ENCODE measurements around the gene INSL6.
"Not testable (repeated sequence)": the region's sequence is repeated elsewhere in the genome, so short reads cannot be mapped to it uniquely, and the experiment has no call there.

INSL6 gene, protein sequence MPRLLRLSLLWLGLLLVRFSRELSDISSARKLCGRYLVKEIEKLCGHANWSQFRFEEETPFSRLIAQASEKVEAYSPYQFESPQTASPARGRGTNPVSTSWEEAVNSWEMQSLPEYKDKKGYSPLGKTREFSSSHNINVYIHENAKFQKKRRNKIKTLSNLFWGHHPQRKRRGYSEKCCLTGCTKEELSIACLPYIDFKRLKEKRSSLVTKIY

DNA sequence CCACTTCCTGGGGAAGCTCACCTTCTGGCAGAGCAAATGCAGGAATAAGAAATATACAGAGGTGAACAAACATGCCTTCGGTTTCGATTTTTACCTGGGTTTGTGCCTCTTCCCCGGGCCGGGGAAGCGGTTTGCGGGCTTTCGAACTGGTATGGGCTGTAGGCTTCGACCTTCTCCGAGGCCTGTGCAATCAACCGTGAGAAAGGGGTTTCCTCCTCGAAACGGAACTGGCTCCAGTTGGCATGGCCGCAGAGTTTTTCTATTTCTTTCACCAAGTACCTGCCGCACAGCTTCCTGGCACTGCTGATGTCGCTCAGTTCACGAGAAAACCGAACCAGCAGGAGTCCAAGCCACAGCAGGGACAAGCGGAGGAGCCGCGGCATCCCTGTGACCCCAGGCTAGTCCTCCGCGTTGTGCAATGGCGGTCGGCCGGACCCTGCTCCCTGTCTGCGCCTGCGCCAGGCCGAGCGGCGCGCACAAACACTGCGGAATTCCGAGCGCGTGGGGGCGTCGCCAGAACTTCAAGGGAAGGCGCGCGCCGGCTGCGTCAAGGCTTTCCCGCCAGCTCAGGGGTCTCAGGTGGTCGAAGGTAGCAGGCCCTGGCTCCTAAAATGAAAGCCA, at the start of gene INSL6:
Gene INSL6, minus strand, starts transcription at position 420 of the 621 bp plus-strand sequence. Its CDS starts 37 bp downstream, at position 383.
- no peak for DNase-seq (ENCODE audit: low read depth)

DNA sequence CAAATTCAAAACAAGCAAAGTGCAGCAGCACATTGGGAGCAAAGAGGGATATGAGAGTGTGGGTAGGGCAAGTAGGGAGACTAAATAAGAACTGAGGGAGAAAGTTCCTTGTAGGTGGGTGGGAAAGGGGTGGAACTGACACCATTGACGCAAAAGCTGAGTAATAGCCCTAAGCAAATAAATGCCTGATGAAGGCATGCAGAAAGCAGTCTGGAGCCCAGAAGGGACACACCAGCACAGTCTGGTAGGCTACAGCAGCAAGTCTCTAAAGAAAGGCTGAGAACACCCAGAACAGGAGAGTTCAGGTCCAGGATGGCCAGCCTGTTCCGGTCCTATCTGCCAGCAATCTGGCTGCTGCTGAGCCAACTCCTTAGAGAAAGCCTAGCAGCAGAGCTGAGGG, 45.8 kb upstream of the INSL6 start, which contains the start of gene INSL4:
Gene INSL4, plus strand, starts transcription at position 208 of the 400 bp plus-strand sequence. Its CDS starts 105 bp downstream, at position 313.
- no peak for DNase-seq (ENCODE audit: low read depth)

DNA sequence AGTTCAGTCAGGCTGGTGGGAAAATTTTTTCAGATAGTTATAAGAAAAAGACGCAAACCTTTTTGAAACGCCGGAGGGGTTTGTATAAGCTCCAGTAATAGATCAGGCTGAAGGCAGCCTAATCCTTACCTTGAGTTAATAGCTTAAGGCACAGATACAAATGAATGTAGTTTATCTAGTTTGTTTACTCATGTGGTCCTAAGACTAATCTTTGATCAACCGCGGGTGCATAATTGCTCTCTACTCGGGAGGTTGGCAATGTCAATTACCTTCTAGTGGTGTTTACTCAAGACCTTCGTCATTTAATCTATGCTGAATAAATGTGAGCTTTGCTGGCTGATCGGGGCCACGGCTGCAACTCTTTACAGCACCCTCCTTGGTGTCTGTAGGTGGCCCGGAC, 45.1 kb upstream of the INSL6 start:
- DNase-seq (ENCODE audit: low read depth), result no peak

DNA sequence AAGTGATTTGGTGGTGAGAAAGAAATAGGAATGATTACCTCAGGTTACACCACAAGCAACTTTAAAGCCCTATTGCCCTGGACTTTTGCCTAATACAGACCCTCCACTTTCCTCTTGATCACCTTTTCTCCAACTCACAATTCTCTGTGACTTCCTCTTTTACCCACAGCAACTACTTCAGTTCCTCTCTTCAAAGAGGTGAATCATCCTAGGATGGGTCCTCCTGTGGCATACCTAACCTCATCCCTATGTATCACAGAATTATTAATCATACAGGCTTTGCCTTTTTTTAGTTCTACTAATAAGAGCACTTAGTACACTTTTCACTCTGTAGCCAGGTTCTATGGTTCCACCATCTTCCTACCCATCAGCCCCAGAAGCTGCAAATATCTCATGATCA, 19.6 kb upstream of the INSL6 start:
- no peak for DNase-seq (ENCODE audit: low read depth)

DNA sequence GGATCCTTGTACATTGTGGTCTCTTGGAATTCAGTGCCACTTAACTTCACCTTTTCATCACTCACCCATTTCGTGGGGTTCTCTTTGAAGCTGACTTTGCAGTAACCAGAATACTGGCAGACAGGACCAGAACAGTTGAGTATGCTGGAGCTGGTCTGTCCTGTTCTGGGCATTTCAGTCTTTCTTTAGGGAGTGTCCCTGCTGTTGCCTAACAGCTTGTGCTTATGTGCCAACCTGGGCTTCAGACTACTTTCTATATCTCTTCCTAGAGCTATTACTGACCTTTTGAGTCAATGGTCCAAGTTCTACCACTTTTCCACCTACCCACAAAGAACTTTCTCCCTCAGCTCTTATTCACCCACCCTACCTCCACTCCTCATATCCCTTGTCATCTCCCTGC, 10.0 kb upstream of the INSL6 start:
- DNase-seq (ENCODE audit: low read depth), result peak; percentile 27

DNA sequence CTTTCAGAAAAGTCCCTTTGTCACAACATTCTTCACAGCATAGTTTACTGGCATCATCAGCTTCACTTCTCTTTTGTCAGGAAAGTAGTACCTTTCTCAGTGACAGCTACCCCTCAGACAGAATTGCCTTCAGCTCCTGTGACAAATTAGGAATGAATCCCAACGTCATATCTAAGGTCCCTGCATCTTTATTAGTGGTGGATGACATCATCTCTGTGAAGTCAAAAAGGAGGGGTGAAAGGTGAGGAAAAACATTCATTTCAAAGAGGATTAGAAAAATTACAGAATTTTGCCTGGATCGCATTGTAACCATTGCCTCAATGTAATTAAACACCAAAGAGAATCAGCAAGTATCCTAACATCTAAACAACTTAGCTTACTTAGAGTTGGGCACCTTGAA, 7.9 kb upstream of the INSL6 start:
- DNase-seq (ENCODE audit: low read depth), result no peak

DNA sequence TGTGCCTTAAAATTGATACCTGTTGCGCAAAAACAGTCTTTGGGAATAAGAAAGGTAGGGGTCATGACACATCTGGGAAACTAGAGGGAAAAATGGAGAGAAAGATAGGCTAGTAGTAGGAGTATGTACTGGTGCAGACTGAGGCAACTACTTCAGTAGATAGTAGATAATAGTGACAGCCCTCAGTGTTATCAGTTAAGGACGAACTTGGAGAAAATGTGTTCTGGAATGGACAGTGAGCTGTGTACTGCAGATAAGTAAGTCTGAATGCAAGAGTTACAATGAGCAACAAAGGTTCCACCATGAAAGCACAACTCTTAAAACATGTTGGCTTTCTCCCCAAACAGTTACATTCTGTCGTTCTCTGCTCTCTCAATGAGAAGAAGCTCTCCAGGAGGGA, 6.5 kb upstream of the INSL6 start:
- DNase-seq (ENCODE audit: low read depth), result no peak

DNA sequence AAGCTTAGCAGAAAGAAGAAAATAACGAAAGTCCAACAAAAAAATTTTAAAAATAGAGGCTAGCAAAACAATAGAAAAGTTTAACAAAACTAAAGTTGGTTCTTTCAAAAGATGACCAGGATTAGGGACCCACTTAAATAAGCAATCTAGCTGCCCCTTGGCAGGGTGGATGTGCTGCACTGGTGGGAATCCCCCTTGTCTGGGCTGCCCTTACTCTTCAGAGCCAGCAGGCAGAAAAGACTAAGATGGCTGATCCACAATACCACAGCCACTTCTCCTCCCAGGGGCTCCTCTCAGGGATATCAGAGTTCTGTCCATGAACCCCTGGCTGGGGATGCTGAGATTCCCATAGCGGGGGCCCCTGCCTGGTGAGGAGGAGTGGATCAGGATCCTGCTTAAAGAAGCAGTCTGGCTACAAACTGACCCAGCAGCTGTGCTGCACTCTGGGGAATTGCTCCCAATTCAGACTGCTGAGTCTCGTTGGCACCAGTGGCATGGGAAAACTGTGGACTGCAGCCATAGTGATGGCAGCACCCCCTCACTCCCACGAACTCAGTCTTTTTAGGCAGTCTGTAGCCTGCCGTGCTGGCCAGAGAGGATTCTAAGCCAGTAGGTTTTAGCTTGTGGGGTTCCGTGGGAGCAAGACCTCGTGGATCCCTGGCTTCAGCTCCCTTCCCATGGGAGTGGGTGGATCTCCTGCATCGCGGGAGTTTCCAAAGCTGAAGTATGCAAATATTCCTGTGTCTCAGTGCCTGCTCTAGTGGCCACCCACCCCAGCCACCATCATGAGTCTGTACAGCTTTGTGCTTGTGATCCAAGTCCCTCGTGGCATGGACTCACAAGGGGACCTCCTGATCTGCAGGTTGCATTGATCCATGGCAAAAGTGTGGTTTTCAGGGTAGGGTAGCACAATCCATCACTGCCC, 2.9 kb upstream of the INSL6 start:
- no peak for DNase-seq (ENCODE audit: low read depth)

DNA sequence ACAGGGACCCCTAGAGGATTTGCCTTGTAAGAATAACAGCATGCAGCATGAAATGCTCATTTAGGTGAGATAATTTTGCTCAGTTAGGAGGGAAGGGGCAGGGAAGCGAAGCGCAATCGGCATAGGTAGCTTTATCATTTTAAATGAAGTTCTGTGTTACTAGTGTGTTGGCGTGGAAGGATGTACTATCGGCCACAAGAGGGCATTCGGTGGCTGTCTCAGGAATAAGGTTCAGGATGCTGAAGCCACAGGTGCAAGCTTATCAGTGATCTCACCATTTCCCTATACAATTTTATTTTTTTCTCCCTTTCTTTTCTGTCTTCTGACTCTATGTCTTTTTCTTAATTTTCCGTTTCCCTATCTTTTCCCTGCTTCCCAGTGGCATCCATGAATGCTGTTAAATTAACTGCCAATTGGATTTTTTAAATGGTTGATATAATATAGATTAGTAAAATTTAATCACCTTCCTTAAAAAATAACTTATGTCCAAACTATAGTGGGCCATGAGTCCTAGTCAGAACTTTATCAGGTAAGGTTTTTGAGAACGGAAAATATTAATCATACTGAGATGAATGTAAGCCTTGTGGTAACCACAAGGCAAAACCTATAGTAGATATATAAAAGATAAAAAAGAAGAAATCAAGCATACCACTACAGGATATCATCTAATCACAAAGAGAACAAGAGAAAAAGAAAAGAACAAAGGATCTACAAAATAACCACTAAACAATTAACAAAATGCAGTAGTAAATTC, 1.2 kb upstream of the INSL6 start:
- peak; percentile 71 for DNase-seq (ENCODE audit: low read depth)

DNA sequence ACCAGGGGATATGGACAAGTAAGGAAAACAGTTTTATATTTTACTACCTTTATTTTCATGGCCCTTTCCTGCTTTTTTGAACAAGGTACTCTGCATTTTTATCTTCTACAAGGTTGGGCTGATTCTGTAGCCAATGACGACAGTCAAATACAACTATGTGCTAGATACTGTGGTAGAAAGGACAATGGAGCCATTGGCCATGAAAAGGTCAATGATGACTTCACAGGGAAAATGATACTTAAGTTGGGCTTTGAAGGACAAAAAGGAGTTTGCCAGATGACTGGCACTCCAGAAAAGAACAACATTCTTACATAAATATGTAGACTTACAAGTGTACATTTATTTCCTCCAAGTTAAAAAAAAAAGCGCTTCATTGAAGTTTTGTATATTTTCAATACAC, 663 bp downstream of the INSL6 start:
- DNase-seq (ENCODE audit: low read depth), result no peak

DNA sequence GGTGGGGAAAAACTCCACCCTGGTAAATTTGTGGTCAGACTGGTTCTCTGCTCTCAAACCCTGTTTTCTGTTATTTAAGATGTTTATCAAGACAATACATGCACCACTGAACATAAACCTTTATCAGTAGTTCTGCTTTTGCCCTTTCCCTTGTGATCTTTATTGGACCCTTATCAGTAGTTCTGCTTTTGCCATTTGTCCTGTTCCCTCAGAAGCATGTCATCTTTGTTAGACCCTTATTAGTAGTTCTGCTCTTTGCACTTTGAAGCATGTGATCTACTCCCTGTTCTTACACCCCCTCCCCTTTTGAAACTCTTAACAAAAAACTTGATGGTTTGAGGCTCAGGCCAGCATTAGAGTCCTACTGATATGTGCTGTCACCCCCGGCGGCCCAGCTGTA, 4.8 kb downstream of the INSL6 start:
- DNase-seq (ENCODE audit: low read depth), result not testable (repeated sequence)

DNA sequence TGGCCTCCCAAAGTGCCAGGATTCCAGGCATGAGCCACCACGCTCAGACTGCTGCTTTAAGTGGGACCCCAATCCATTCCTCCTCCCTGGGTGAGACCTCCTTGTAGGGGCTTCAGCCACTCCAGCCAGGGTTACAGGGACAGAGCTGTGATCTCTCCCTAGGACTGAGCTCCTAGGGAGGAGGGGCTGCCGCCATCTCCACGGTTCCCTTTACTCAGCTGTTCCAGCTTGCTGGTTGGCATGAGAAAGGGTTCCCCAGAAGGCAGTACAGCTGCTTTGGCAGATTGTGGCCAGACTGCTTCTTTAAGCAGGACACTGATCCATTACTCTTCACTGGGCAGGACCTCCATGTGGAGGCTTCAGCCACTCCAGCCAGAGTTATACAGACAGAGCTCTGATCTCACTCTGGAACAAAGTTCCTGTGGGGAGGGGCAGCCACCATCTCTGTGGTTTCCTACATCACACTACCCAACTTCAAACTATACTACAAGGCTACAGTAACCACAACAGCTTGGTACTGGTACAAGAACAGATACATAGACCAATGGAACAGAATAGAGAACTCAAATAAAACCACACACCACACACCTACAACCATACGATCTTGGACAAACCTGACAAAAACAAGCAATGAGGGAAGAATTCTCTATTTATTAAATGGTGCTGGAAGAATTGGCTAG, 7.2 kb downstream of the INSL6 start:
- peak; percentile 1 for DNase-seq (ENCODE audit: low read depth)

DNA sequence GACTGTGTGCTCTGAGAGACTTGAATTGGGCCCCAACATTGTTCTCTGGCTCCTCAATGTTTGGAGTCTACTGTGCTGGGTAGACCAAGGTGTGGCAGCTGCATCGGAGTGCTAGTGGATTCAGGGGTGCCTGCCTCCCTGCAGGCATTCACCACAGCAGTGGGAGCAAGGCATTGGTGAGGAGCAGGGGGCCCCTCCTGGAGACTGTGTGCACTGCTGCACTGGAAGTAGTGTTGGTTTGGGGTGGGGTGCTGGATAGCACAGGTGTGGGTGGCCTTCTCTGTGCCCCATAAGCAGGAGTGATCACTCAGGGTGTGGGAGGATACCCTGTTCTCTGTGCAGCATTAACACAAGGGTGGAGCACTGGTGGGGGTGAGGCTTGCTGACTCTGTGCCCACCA, 39.2 kb downstream of the INSL6 start:
- DNase-seq (ENCODE audit: low read depth), result no peak

DNA sequence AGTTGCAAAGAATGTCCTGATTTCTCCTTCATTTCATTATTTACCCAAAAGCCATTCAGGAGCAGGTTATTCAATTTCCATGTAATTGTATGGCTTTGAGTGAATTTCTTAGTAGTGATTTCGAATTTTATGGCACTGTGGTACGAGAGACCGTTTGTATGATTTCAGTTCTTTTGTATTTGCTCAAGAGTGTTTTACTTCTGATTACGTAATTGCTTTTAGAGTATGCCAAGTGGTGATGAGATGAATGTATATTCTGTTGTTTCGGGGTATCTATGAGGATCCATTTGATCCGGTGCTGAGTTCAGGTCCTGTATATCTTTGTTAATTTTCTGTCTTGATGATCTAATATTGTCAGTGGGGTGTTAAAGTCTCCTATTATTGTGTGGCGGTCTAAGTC, 41.2 kb downstream of the INSL6 start:
- no peak for DNase-seq (ENCODE audit: low read depth)

DNA sequence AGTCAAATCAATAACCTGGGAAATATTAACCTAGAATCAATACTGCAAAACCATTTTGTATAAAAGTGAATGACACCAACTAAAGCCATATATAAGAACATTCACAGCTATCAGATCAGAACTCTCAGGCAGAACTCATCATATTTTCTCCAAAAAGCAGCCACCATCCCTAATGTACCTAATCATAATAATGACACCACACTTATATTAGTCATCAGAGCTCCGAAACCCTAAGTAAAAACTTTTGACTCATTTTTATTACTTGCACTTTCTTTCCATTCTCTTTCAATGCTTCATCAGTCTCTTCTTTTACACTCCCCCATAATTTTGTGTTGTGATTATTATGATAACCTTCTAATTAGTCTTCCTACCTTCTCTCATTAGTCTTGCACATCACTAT, 45.3 kb downstream of the INSL6 start:
- no peak for DNase-seq (ENCODE audit: low read depth)

DNA sequence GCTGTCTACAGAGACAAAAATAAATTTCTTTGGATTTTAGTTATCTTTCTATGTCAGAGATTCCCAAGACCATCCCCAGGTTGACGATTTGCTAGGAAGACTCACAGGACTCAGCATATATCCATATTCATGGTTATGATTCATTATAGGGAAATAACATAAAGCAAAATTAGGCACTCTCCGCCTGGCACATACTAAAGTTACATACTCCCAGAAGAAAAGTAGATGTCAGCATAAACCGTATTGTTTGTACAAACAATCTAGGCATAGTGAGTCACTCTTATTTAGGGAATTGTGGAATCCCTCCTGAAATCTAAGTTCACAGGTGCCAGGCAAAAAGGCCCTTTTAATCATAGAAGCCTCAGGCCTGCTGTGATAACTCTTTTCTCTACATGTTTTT, 62.9 kb downstream of the INSL6 start:
- DNase-seq (ENCODE audit: low read depth), result no peak

DNA sequence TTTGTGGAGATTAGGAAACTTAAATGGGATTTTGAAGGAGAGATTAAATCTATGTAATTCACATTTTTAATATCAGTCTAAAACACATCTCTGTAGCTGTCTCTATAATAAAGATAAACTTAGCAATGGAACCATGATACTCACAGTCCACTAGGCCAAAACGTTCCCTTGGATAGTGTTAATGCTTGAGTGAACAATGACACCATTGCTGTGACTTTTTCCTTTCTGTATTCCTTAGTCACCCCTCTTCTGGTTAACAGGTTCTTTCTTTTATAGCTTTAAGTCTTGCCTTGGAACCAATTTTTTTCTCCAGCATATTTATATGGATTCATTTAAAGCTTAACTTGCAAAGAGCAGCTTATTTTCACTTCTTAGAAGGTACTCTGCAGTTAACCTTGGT, 63.3 kb downstream of the INSL6 start:
- no peak for DNase-seq (ENCODE audit: low read depth)

DNA sequence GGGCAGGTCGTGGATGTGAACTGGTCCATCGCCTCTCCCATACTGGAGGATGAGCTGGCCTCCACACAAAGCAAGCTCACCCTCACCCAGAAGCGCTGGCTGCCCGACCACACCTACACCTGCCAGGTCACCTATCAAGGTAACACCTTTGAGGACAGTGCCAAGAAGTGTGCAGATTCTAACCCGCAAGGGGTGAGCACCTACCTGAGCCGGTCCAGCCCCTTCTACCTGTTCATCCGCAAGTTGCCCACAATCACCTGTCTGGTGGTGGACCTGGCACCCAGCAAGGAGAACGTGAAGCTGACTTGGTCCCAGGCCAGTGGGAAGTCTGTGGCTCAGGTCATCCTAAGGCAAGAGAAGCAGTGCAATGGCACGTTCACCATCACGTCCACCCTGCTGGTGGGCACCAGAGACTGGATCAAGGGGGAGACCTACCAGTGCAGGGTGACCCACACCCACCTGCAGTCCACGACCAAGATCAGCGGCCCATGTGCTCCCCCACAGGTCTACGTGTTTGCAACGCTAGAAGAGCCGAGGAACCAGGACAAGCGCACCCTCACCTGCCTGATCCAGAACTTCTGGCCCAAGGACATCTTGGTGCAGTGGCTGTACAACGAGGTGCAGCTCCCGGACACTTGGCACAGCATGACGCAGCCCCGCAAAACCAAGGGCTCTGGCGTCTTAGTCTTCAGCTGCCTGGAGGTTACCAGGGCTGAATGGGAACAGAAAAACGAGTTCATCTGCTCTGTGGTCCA, 71.3 kb downstream of the INSL6 start:
- no peak for DNase-seq (ENCODE audit: low read depth)
